ENCODE data around the gene MDH1.
"Not testable (repeated sequence)": the region's sequence is repeated elsewhere in the genome, so short reads cannot be mapped to it uniquely, and the experiment has no call there.

Gene MDH1

DNA sequence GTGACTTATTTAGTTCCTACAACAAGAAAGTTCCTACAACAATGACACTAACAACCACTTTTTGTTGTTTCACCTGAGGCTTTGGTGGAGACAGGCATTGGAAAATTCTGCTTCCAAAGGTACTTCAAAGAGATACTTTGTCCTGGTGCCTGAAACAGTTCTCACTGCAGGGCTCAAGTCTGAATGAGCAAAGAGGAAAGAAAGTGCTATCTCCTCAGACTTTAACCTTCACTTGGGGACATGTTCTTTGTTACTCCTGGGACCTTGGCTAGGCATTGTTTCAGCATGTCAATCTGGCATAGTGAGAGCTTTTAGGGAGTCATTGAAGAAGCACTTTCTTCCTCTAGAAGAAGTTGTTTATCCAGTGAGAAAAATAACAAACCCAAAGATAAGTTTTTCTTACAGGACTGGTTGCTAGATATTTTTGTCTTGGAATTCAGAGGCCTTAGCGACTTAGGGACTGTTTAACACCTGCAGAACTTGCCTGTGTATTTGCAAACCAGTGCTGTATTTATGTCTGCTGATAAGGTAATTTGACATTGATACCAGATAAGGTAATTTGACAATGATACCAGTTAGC, 12.2 kb downstream of the MDH1 start:
- no peak for DNase-seq (ENCODE audit: low read depth)
- H3K4me3 ChIP-seq (replicated peaks; ENCODE audit: low read depth, low read length), result no peak overlapping the region
- TF ChIP-seq CTCF (IDR thresholded peaks at IDR 0.05; ENCODE audit: low read length, missing control alignments), result no peak

- DNase-seq (ENCODE audit: low read depth), result no peak
- no peak overlapping the region for H3K4me3 ChIP-seq (replicated peaks; ENCODE audit: low read depth, low read length)
- TF ChIP-seq CTCF (IDR thresholded peaks at IDR 0.05; ENCODE audit: low read length, missing control alignments), result no peak
Observed at GRCh38 chr2:63604666-63605065, 15.9 kb downstream of the MDH1 start.

DNA sequence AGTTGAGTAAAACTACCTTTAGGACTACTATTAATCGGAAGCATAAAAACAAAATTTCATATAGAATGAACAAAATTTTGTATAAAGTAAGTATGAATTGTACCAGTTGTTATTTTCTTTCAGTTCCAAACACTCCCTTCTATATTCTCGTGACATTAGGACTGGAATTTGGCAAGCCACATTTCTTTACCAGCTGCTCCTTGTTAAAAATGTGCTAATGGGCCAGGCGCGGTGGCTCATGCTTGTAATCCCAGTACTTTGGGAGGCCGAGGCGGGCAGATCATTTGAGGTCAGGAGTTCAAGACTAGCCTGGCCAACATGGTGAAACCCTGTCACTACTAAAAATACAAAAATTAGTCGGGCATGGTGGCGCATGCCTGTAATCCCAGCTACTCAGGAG, 20.1 kb downstream of the MDH1 start:
- not testable (repeated sequence) for H3K4me3 ChIP-seq (replicated peaks; ENCODE audit: low read depth, low read length)
- peak; percentile 28 for DNase-seq (ENCODE audit: low read depth)

DNA sequence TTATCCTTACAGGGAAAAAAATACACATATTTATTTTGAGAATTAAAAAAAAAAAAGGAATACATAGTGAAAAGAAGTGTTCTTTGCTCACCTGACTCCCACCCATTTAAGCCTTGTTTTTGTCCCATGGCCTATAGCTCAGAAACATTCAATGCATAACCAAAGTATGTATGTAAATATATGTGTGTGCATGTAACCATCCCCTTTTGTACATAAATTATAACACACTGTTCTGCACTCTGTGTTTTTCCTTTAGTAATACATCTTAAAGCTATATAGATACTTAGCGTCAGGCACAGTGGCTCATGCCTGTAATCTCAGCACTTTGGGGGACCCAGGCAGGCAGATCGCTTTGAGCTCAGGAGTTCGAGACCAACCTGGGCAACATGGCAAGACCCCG, 21.8 kb downstream of the MDH1 start:
- no peak for TF ChIP-seq CTCF (IDR thresholded peaks at IDR 0.05; ENCODE audit: low read length, missing control alignments)
- DNase-seq (ENCODE audit: low read depth), result no peak
- no peak overlapping the region for H3K4me3 ChIP-seq (replicated peaks; ENCODE audit: low read depth, low read length)

GRCh38 chr2:63613391-63613901, 24.7 kb downstream of the MDH1 start:
- no peak overlapping the region for H3K4me3 ChIP-seq (replicated peaks; ENCODE audit: low read depth, low read length)
- DNase-seq (ENCODE audit: low read depth), result peak; percentile 58
- no peak for TF ChIP-seq CTCF (IDR thresholded peaks at IDR 0.05; ENCODE audit: low read length, missing control alignments)

DNA sequence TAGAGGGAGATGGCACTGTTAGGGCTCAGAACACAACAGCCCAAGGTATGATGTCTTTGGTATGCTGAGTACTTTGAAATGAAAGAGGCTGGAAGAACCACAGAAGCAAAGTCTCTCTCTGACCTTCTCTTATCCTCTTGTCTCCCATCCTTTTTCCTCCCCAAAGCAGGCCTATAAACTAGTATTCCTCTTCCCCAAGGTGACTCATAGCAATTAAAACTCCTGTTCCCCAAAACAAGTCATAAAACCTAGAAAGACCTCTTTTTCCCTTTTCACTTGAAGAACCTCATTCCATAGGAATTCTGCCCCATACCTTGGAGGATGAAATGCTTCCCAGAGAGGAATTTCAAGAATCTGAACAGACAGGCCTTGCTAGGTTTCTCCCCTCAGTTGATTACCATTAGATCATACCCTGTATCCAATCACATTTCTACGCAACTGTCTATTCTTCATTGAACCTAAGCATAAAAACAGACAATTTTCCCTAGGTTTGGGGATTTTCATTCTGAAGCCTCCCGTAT, 25.7 kb downstream of the MDH1 start:
- no peak overlapping the region for H3K4me3 ChIP-seq (replicated peaks; ENCODE audit: low read depth, low read length)

More for the DNA sequence above, 25.7 kb downstream of the MDH1 start:
- TF ChIP-seq CTCF (IDR thresholded peaks at IDR 0.05; ENCODE audit: low read length, missing control alignments), result no peak
- DNase-seq (ENCODE audit: low read depth), result peak; percentile 56

All from fibroblast of pulmonary artery (primary cell).